ENCODE results near the gene PMS1. TPM values are rescaled to one million over a fixed set of nuclear protein-coding genes. Genes with fewer than 3 reads are reported as not detected.

The PMS1 gene
- total and polyA plus RNA-seq, 2 experiments from 2014 or later = 53.7 to 64.1 TPM

DNA sequence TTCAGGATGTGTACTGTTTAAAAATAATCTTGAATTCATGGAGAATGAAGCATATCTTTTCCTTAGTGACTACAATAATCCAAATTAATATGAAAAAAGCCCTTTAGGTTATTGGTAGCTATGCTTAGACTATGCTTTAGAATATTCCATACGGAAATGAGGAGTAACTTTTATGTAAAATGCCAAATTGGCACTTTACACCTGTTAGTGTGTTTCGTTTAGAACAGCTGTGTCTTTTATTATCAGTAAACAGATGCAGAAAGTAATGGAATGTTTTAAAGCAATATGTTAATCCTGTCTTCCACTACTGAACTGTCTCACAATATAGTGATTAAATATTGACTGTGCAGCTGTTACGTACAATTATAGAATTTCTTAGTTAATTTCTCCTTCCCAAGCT is 129.6 kb downstream of the PMS1 start:
- H3K9me2 ChIP-seq (ENCODE audit: insufficient read depth) = no peaks in the 10 kb centered on the region
- no peaks in the 10 kb centered on the region for H3K4me1 Mint-ChIP-seq

More for the DNA sequence above, 129.6 kb downstream of the PMS1 start:
- Histone ChIP-seq H3K27ac (ENCODE audit: low read depth) (no peak overlapping the region), H2AFZ (no peak overlapping the region), H3K4me3 (no peak overlapping the region), H3K4me1 (ENCODE audit: insufficient read depth) (no peaks in the 10 kb centered on the region), H3F3A (replicated peaks; ENCODE audit: low read depth) (no peaks in the 10 kb centered on the region), H4K20me1 (replicated peaks; ENCODE audit: insufficient read depth) (no peaks in the 10 kb centered on the region), H3K4me2 (no peak overlapping the region), H3K79me2 (replicated peaks; ENCODE audit: insufficient read depth) (no peaks in the 10 kb centered on the region), H3K27me3 (ENCODE audit: insufficient read depth) (no peaks in the 10 kb centered on the region), H3K36me3 (ENCODE audit: insufficient read depth) (no peaks in the 10 kb centered on the region)
- H3K36me3 Mint-ChIP-seq (ENCODE audit: low read depth) = no peaks in the 10 kb centered on the region
- H3K27ac Mint-ChIP-seq = no peak overlapping the region
- DNase-seq (ENCODE audit: low spot score) = no peak
- H3K4me3 Mint-ChIP-seq = no peak overlapping the region
- ATAC-seq = no peak
- H3K27me3 Mint-ChIP-seq (ENCODE audit: insufficient read depth, low read depth, poor library complexity) = no peaks in the 10 kb centered on the region
- TF ChIP-seq ETS1 (IDR thresholded peaks at IDR 0.05) = no peak
- TF ChIP-seq EZH2phosphoT487 (IDR thresholded peaks at IDR 0.05; ENCODE audit: unreplicated experiment) = no peak
- TF ChIP-seq, protein P1, sequence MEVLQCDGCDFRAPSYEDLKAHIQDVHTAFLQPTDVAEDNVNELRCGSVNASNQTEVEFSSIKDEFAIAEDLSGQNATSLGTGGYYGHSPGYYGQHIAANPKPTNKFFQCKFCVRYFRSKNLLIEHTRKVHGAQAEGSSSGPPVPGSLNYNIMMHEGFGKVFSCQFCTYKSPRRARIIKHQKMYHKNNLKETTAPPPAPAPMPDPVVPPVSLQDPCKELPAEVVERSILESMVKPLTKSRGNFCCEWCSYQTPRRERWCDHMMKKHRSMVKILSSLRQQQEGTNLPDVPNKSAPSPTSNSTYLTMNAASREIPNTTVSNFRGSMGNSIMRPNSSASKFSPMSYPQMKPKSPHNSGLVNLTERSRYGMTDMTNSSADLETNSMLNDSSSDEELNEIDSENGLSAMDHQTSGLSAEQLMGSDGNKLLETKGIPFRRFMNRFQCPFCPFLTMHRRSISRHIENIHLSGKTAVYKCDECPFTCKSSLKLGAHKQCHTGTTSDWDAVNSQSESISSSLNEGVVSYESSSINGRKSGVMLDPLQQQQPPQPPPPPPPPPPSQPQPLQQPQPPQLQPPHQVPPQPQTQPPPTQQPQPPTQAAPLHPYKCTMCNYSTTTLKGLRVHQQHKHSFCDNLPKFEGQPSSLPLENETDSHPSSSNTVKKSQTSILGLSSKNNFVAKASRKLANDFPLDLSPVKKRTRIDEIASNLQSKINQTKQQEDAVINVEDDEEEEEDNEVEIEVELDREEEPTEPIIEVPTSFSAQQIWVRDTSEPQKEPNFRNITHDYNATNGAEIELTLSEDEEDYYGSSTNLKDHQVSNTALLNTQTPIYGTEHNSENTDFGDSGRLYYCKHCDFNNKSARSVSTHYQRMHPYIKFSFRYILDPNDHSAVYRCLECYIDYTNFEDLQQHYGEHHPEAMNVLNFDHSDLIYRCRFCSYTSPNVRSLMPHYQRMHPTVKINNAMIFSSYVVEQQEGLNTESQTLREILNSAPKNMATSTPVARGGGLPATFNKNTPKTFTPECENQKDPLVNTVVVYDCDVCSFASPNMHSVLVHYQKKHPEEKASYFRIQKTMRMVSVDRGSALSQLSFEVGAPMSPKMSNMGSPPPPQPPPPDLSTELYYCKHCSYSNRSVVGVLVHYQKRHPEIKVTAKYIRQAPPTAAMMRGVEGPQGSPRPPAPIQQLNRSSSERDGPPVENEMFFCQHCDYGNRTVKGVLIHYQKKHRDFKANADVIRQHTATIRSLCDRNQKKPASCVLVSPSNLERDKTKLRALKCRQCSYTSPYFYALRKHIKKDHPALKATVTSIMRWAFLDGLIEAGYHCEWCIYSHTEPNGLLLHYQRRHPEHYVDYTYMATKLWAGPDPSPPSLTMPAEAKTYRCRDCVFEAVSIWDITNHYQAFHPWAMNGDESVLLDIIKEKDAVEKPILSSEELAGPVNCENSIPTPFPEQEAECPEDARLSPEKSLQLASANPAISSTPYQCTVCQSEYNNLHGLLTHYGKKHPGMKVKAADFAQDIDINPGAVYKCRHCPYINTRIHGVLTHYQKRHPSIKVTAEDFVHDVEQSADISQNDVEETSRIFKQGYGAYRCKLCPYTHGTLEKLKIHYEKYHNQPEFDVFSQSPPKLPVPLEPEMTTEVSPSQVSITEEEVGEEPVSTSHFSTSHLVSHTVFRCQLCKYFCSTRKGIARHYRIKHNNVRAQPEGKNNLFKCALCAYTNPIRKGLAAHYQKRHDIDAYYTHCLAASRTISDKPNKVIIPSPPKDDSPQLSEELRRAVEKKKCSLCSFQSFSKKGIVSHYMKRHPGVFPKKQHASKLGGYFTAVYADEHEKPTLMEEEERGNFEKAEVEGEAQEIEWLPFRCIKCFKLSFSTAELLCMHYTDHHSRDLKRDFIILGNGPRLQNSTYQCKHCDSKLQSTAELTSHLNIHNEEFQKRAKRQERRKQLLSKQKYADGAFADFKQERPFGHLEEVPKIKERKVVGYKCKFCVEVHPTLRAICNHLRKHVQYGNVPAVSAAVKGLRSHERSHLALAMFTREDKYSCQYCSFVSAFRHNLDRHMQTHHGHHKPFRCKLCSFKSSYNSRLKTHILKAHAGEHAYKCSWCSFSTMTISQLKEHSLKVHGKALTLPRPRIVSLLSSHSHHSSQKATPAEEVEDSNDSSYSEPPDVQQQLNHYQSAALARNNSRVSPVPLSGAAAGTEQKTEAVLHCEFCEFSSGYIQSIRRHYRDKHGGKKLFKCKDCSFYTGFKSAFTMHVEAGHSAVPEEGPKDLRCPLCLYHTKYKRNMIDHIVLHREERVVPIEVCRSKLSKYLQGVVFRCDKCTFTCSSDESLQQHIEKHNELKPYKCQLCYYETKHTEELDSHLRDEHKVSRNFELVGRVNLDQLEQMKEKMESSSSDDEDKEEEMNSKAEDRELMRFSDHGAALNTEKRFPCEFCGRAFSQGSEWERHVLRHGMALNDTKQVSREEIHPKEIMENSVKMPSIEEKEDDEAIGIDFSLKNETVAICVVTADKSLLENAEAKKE (CRISPR knock-in tag; IDR thresholded peaks at IDR 0.05) = no peak
- no peak for TF ChIP-seq STAT1 (IDR thresholded peaks at IDR 0.05; ENCODE audit: unreplicated experiment)
- no peak for TF ChIP-seq JUNB (IDR thresholded peaks at IDR 0.05; ENCODE audit: unreplicated experiment)
- TF ChIP-seq EZH2 (IDR thresholded peaks at IDR 0.05; ENCODE audit: low read depth, unreplicated experiment) = no peak
- TF ChIP-seq ZNF331 (CRISPR knock-in tag; IDR thresholded peaks at IDR 0.05; ENCODE audit: low read depth) = no peak
- TF ChIP-seq NANOG (IDR thresholded peaks at IDR 0.05; ENCODE audit: borderline replicate concordance) = no peak
- TF ChIP-seq POLR2AphosphoS5 (IDR thresholded peaks at IDR 0.05; ENCODE audit: low read depth) = no peak
- TF ChIP-seq ZNF114 (CRISPR knock-in tag; IDR thresholded peaks at IDR 0.05) = no peak
- TF ChIP-seq, protein P2, sequence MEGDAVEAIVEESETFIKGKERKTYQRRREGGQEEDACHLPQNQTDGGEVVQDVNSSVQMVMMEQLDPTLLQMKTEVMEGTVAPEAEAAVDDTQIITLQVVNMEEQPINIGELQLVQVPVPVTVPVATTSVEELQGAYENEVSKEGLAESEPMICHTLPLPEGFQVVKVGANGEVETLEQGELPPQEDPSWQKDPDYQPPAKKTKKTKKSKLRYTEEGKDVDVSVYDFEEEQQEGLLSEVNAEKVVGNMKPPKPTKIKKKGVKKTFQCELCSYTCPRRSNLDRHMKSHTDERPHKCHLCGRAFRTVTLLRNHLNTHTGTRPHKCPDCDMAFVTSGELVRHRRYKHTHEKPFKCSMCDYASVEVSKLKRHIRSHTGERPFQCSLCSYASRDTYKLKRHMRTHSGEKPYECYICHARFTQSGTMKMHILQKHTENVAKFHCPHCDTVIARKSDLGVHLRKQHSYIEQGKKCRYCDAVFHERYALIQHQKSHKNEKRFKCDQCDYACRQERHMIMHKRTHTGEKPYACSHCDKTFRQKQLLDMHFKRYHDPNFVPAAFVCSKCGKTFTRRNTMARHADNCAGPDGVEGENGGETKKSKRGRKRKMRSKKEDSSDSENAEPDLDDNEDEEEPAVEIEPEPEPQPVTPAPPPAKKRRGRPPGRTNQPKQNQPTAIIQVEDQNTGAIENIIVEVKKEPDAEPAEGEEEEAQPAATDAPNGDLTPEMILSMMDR (conservative IDR thresholded peaks at IDR 0.05; ENCODE audit: low read depth in 2 of 2) = no peak
- no peak for TF ChIP-seq CREB1 (CRISPR knock-in tag; IDR thresholded peaks at IDR 0.05; ENCODE audit: low read depth)
- TF ChIP-seq REST (IDR thresholded peaks at IDR 0.05; ENCODE audit: unreplicated experiment) = no peak
- H3K9me3 Mint-ChIP-seq = no peaks in the 10 kb centered on the region
